ENCODE results near the gene BMERB1.

The BMERB1 gene

DNA sequence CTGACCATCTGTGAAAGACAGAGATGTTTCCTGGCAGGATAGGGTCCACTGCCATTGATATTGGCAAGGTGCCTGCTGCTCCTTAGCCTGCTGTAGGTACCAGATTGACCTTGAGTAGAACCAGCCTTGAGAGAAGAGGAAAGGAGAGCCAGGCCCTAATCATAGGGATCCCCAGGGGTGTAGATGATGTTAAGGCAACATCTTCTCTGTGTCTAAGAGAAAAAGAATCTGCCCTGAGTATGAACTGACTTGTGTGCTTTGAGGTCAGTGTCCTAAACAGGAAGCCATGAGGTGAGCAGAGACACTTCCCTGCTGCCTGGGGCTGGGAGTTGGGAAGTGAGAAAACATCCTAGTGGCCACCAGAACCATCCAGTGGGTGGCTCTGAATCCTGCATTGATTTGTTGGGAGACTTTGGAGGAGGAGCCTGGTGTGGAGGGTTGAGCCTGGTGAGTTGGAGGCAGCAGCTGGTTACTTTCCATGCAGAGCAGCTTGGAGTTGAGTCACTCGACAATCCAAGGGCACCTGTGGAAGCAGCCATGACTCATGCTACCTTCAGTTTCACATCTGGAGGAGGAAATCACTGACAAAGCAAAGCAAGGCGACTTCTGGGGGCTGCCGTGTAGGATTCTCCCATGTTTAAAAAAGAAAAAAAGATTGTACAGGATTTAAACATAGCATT lies 47.8 kb downstream of the BMERB1 start:
- TF ChIP-seq, protein P1, sequence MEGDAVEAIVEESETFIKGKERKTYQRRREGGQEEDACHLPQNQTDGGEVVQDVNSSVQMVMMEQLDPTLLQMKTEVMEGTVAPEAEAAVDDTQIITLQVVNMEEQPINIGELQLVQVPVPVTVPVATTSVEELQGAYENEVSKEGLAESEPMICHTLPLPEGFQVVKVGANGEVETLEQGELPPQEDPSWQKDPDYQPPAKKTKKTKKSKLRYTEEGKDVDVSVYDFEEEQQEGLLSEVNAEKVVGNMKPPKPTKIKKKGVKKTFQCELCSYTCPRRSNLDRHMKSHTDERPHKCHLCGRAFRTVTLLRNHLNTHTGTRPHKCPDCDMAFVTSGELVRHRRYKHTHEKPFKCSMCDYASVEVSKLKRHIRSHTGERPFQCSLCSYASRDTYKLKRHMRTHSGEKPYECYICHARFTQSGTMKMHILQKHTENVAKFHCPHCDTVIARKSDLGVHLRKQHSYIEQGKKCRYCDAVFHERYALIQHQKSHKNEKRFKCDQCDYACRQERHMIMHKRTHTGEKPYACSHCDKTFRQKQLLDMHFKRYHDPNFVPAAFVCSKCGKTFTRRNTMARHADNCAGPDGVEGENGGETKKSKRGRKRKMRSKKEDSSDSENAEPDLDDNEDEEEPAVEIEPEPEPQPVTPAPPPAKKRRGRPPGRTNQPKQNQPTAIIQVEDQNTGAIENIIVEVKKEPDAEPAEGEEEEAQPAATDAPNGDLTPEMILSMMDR (IDR thresholded peaks at IDR 0.05; ENCODE audit: insufficient read depth, low read depth, low read length, missing control alignments), result peak; percentile 29
- no peak overlapping the region for H3K4me3 ChIP-seq (ENCODE audit: low read length)
- DNase-seq (ENCODE audit: low read depth), result peak; percentile 98

DNA sequence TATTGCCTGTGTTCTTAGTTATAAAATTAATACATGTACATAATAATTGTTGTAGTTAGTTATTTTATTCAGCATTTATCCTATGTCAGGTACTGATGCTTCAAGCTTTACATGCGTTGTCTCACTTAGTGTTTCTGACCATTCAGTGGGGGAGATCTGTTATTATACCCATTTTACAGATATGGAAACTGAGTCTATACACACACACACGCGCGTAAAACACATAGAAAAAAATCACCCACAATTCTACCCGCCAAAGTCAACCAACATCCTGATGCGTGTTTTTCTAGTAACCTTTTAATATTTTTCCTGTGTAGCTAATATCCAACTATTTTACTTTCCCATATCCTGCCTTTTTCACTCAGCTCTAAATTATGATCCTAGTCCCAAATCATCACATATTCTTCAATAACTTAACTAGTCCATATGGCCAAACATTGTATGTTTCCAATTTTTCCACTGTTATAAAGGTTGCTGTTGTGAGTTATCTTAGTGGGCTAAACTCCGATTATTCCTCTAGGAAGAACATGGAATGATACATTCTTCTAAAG lies 48.4 kb downstream of the BMERB1 start:
- no peak for DNase-seq (ENCODE audit: low read depth)
- TF ChIP-seq, protein P1 (IDR thresholded peaks at IDR 0.05; ENCODE audit: insufficient read depth, low read depth, low read length, missing control alignments), result no peak
- H3K4me3 ChIP-seq (ENCODE audit: low read length), result no peak overlapping the region

DNA sequence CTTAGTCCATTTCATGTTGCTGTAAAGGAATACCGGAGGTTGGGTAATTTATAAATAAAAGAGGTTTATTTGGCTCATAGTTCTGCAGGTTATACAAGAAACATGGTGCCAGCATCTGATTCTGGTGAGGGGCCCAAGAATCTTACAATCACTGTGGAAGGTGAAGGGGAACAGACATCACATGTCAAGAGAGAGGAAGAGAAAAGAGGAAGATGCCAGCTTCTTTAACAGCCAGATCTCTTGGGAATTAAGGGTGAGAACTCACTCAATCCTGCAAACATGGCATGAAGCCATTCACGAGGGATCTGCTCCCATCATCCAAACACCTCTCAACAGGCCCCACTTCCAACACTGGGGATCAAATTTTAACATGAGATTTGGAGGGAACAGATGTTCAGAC lies 49.5 kb downstream of the BMERB1 start:
- TF ChIP-seq, protein P1 (IDR thresholded peaks at IDR 0.05; ENCODE audit: insufficient read depth, low read depth, low read length, missing control alignments), result no peak
- no peak for DNase-seq (ENCODE audit: low read depth)

DNA sequence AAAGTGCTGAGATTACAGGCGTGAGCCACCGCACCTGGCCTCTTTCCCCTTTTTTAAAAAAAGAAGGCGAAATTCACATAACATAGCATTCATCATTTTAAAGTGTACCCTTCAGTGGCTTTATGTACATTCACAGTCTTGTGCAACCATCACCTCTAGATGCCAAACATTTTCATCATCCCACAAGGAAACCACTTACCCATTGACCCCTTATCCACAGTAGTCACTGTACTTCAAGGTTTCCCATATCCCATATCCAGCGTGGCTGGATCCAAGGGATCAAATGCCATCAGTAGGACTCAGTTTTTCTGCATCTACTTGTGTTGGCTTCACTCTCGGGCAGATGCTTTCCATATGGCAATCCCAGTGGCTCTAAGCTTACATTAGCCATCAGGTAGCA lies 50.3 kb downstream of the BMERB1 start:
- H3K4me3 ChIP-seq (ENCODE audit: low read length), result no peak overlapping the region
- TF ChIP-seq, protein P1 (IDR thresholded peaks at IDR 0.05; ENCODE audit: insufficient read depth, low read depth, low read length, missing control alignments), result no peak
- peak; percentile 24 for DNase-seq (ENCODE audit: low read depth)

More for the DNA sequence above, 49.5 kb downstream of the BMERB1 start:
- H3K4me3 ChIP-seq (ENCODE audit: low read length), result no peak overlapping the region

DNA sequence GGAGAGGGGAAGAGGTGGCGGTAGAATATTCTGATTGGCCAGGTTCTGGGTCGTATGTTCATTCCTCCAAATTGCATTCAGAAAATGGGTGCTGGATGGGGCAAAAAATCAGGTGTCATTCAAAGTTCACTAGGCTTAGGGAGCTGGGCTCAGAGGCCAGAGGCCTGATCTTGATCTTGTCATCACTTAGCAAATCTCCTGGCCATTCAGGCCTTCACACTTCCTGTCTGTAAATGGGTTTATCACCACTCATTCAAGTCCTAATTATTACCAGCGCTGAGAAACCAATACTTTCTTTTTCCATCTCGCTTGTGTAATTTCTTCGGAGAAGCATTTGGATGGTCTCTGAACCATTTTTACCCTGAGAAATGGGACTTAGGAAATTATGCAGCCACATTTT lies 50.8 kb downstream of the BMERB1 start:
- H3K4me3 ChIP-seq (ENCODE audit: low read length), result no peak overlapping the region
- no peak for DNase-seq (ENCODE audit: low read depth)
- TF ChIP-seq, protein P1 (IDR thresholded peaks at IDR 0.05; ENCODE audit: insufficient read depth, low read depth, low read length, missing control alignments), result no peak

DNA sequence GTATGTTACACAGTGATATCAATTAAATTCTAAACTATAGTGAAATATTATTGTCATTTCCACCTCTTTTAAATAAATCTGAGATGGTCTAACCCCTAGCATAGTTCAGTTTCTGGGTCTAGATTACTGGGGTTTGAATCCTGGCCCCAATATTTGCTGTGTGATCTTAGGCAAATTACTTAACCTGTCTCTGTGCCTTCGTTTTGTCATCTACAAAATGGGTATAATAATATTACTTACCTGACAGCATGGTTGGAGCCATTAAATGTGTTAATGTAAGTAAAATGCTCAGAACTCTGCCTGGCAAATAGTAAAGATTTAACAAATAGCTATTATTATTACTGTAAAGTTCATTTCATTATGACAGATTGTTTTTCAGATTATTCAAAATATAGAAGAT lies 52.3 kb downstream of the BMERB1 start:
- TF ChIP-seq, protein P1 (IDR thresholded peaks at IDR 0.05; ENCODE audit: insufficient read depth, low read depth, low read length, missing control alignments), result no peak
- no peak overlapping the region for H3K4me3 ChIP-seq (ENCODE audit: low read length)
- no peak for DNase-seq (ENCODE audit: low read depth)
